ENCODE data around the gene DEAF1.
"Not testable (repeated sequence)": the region's sequence is repeated elsewhere in the genome, so short reads cannot be mapped to it uniquely, and the experiment has no call there.

DEAF1 gene

GRCh38 chr11:678297-678696 lies 16.7 kb downstream of the DEAF1 start:
- no peak for DNase-seq

GRCh38 chr11:674406-674805 lies 20.6 kb downstream of the DEAF1 start:
- no peak for DNase-seq

- DNase-seq = no peak
These were observed 21.2 kb downstream of the DEAF1 start for GRCh38 chr11:673866-674265.

GRCh38 chr11:665704-666281 lies 29.2 kb downstream of the DEAF1 start:
- DNase-seq = no peak

GRCh38 chr11:665062-665703 lies 29.8 kb downstream of the DEAF1 start:
- DNase-seq = no peak

GRCh38 chr11:662689-663274 lies 32.2 kb downstream of the DEAF1 start:
- no peak for DNase-seq

GRCh38 chr11:660681-661444 lies 34.2 kb downstream of the DEAF1 start:
- no peak for DNase-seq

GRCh38 chr11:660281-660680 lies 34.7 kb downstream of the DEAF1 start:
- DNase-seq = no peak

GRCh38 chr11:659532-660085 lies 35.4 kb downstream of the DEAF1 start:
- no peak for DNase-seq

- no peak for DNase-seq
These were observed 37.3 kb downstream of the DEAF1 start for GRCh38 chr11:657691-658126.

- DNase-seq = no peak
These were observed 38.2 kb downstream of the DEAF1 start for GRCh38 chr11:656866-657265.

- no peak for DNase-seq
These were observed 38.6 kb downstream of the DEAF1 start for GRCh38 chr11:656426-656825.

GRCh38 chr11:655036-655726 lies 39.8 kb downstream of the DEAF1 start:
- DNase-seq = no peak

- DNase-seq = not testable (repeated sequence)
These were observed 40.6 kb downstream of the DEAF1 start for GRCh38 chr11:654444-654843.

- DNase-seq = no peak
These were observed 41.2 kb downstream of the DEAF1 start for GRCh38 chr11:653837-654236.

GRCh38 chr11:653136-653535 lies 41.9 kb downstream of the DEAF1 start:
- not testable (repeated sequence) for DNase-seq

GRCh38 chr11:650482-650881 lies 44.5 kb downstream of the DEAF1 start:
- DNase-seq = no peak

GRCh38 chr11:647672-648158 lies 47.3 kb downstream of the DEAF1 start:
- DNase-seq = not testable (repeated sequence)

- DNase-seq = no peak
These were observed 48.8 kb downstream of the DEAF1 start for GRCh38 chr11:646214-646613.

GRCh38 chr11:645536-645935 lies 49.5 kb downstream of the DEAF1 start:
- DNase-seq = no peak

- no peak for DNase-seq
These were observed 50.9 kb downstream of the DEAF1 start for GRCh38 chr11:643849-644738.

- DNase-seq = no peak
These were observed 51.7 kb downstream of the DEAF1 start for GRCh38 chr11:643366-643765.

Data from GDM1 (cell line).